HG02970 (cell line): ENCODE results near the gene SPAG7.

Source experiments
- ATAC-seq: cut with Tn5 transposase; IDR thresholded peaks from one replicate; pipeline ENCODE4 v1.9.1; 2021; ENCODE audit warnings: mild to moderate bottlenecking, moderate library complexity, moderate number of reproducible peaks; ENCODE audit not compliant: unreplicated experiment, low FRiP score

Gene SPAG7

GRCh38 chr17:4978726-4979125 is 11.1 kb upstream of the SPAG7 start:
- ATAC-seq = no peak

- no peak for ATAC-seq
These were observed 6.6 kb upstream of the SPAG7 start for GRCh38 chr17:4974115-4974670.

- no peak for ATAC-seq
These were observed 5.9 kb upstream of the SPAG7 start for GRCh38 chr17:4973256-4974114.

GRCh38 chr17:4972752-4973151 is 5.1 kb upstream of the SPAG7 start:
- ATAC-seq = no peak

GRCh38 chr17:4972322-4972721 is 4.7 kb upstream of the SPAG7 start:
- ATAC-seq = no peak

- ATAC-seq = no peak
These were observed 4.2 kb upstream of the SPAG7 start for GRCh38 chr17:4971826-4972225.

- ATAC-seq = no peak
These were observed 2.7 kb upstream of the SPAG7 start for GRCh38 chr17:4970273-4970672.

- no peak for ATAC-seq
These were observed 2.0 kb upstream of the SPAG7 start for GRCh38 chr17:4969551-4970173.

- no peak for ATAC-seq
These were observed 1.5 kb upstream of the SPAG7 start for GRCh38 chr17:4969047-4969550.

- ATAC-seq = no peak
These were observed 949 bp upstream of the SPAG7 start for GRCh38 chr17:4968486-4969046.

- peak; percentile 82 for ATAC-seq
These were observed 626 bp downstream of the SPAG7 start for GRCh38 chr17:4966844-4967538.

- ATAC-seq = no peak
These were observed 2.2 kb downstream of the SPAG7 start for GRCh38 chr17:4965311-4965986.

- ATAC-seq = no peak
These were observed 7.2 kb downstream of the SPAG7 start for GRCh38 chr17:4960279-4960922.

GRCh38 chr17:4959261-4959965 is 8.2 kb downstream of the SPAG7 start:
- ATAC-seq = no peak

GRCh38 chr17:4958102-4958501 is 9.5 kb downstream of the SPAG7 start:
- no peak for ATAC-seq

- ATAC-seq = no peak
These were observed 11.0 kb downstream of the SPAG7 start for GRCh38 chr17:4956493-4957061.

- ATAC-seq = no peak
These were observed 12.5 kb downstream of the SPAG7 start for GRCh38 chr17:4955091-4955490.

- no peak for ATAC-seq
These were observed 14.1 kb downstream of the SPAG7 start for GRCh38 chr17:4953451-4953961.
